K562 (cell line): ENCODE measurements around the gene AQP11. TPM values are rescaled to one million over a fixed set of nuclear protein-coding genes. Genes with fewer than 3 reads are reported as not detected.

Experiments
- ARID1B ChIP-seq: fragments of 450-650 bp; IDR thresholded peaks from 2 replicates; pipeline ENCODE4 v1.6.1; 2016; ENCODE audit warnings: antibody characterized with exemption, mild to moderate bottlenecking, inconsistent platforms
- HDAC1 ChIP-seq, 2 experiments: fragments of 450-650 bp; IDR thresholded peaks; 2 replicates each; pipeline ENCODE4 v1.6.1; 2016 to 2017; ENCODE audit warnings: inconsistent platforms in 1 of 2, mild to moderate bottlenecking in 1 of 2, moderate library complexity in 1 of 2
- HNRNPUL1 ChIP-seq: fragments of 200-400 bp; formaldehyde crosslinking; IDR thresholded peaks from 2 replicates; pipeline ENCODE4 v1.6.1; 2017; ENCODE audit warnings: low read length
- MBD2 ChIP-seq: sonication (generic); IDR thresholded peaks from 2 replicates; pipeline ENCODE4 v1.6.1; 2016; ENCODE audit warnings: low read depth, borderline replicate concordance
- NCOR1 ChIP-seq: fragments of 450-650 bp; IDR thresholded peaks from 2 replicates; pipeline ENCODE4 v1.6.1; 2016; ENCODE audit warnings: mild to moderate bottlenecking, moderate library complexity
- NR0B1 ChIP-seq: fragments of 450-650 bp; IDR thresholded peaks from one replicate; pipeline ENCODE4 v1.6.1; 2018; ENCODE audit warnings: mild to moderate bottlenecking, moderate library complexity; ENCODE audit not compliant: partially characterized antibody
- PATZ1 ChIP-seq: fragments of 250-450 bp; sonication (Bioruptor Pico); IDR thresholded peaks from 2 replicates; pipeline ENCODE4 v1.5.0; 2020; ENCODE audit warnings: mild to moderate bottlenecking, borderline replicate concordance
- PHB2 ChIP-seq: fragments of 450-650 bp; IDR thresholded peaks from 2 replicates; pipeline ENCODE4 v1.6.1; 2017; ENCODE audit warnings: low read depth
- POLR2AphosphoS2 ChIP-seq: IDR thresholded peaks from 2 replicates; pipeline ENCODE4 v1.6.1; 2012; ENCODE audit warnings: low read length, improper control_type of control experiment
- POU5F1 ChIP-seq: fragments of 150-350 bp; IDR thresholded peaks from 2 replicates; pipeline ENCODE4 v1.6.1; 2014; ENCODE audit warnings: borderline replicate concordance, low read length, low read depth, mild to moderate bottlenecking; ENCODE audit not compliant: partially characterized antibody
- TCF7L2 ChIP-seq: fragments of 150-350 bp; IDR thresholded peaks from 2 replicates; pipeline ENCODE4 v1.6.1; 2016; ENCODE audit warnings: low read depth, mild to moderate bottlenecking, low read length, moderate library complexity
- ZBTB9 ChIP-seq: fragments of 450-650 bp; formaldehyde crosslinking; IDR thresholded peaks from 2 replicates; pipeline ENCODE4 v1.4.0; 2020; ENCODE audit warnings: mild to moderate bottlenecking, moderate library complexity
- ZNF253 ChIP-seq: fragments of 250-450 bp; sonication (Bioruptor Pico); conservative IDR thresholded peaks from 2 replicates; pipeline ENCODE4 v1.6.1; 2021; ENCODE audit warnings: mild to moderate bottlenecking
- ZNF263 ChIP-seq: sonication (generic); formaldehyde crosslinking; IDR thresholded peaks from 2 replicates; pipeline ENCODE4 v1.8.0; 2022; ENCODE audit warnings: mild to moderate bottlenecking, missing genetic modification reagents, borderline replicate concordance
- ZNF311 ChIP-seq: fragments of 250-450 bp; sonication (Bioruptor Pico); IDR thresholded peaks from 2 replicates; pipeline ENCODE4 v1.4.0; 2020; ENCODE audit warnings: mild to moderate bottlenecking, moderate library complexity
- ZNF384 ChIP-seq: IDR thresholded peaks from 2 replicates; pipeline ENCODE4 v1.6.1; 2012; ENCODE audit warnings: low read depth, low read length, improper control_type of control experiment
- ZNF551 ChIP-seq: fragments of 250-450 bp; sonication (Bioruptor Pico); IDR thresholded peaks from 2 replicates; pipeline ENCODE4 v1.5.0; 2021; ENCODE audit warnings: mild to moderate bottlenecking, moderate library complexity
- ZNF699 ChIP-seq: fragments of 250-450 bp; sonication (Bioruptor Pico); IDR thresholded peaks from 2 replicates; pipeline ENCODE4 v1.8.0; 2021; ENCODE audit warnings: mild to moderate bottlenecking, moderate library complexity; ENCODE audit not compliant: insufficient replicate concordance
- ZNF778 ChIP-seq: fragments of 450-650 bp; formaldehyde crosslinking; IDR thresholded peaks from 2 replicates; pipeline ENCODE4 v1.4.0; 2020; ENCODE audit warnings: mild to moderate bottlenecking, moderate library complexity
- polyA plus RNA-seq, 8 experiments: library from polyadenylated mRNA; depleted of rRNA in 4 of 8; stranded (reverse) in 5 of 8; unstranded in 3 of 8; fragments of >200 nt; fragmentation: Nextera tagmentation in 2 of 8; fragmentation: Illumina TruSeq in 1 of 8; extraction: Ambion mirVana in 2 of 8; extraction: Trizol in 1 of 8; gene quantifications; 2 replicates each; pipeline versions ENCODE4 v1.2.1 to v1.2.3, GENCODE V29; 2011 to 2014; ENCODE audit warnings: inconsistent platforms in 1 of 8, missing spikeins in 1 of 8
- total RNA-seq, 7 experiments: library from RNA; depleted of rRNA in 6 of 7; stranded (reverse); fragments of >200 nt in 6 of 7; fragmentation: Illumina TruSeq in 2 of 7; extraction: Trizol in 2 of 7; gene quantifications; 2 replicates each; pipeline versions ENCODE4 v1.2.1 to v1.2.3, GENCODE V29; 2011 to 2021; ENCODE audit warnings: low replicate concordance in 1 of 7
- TF ChIP-seq, protein P1 (sequence below): sonication (generic); formaldehyde crosslinking; IDR thresholded peaks from 2 replicates; pipeline ENCODE4 v1.9.0; 2022; ENCODE audit warnings: mild to moderate bottlenecking, missing genetic modification reagents
- TF ChIP-seq, protein P2 (sequence below), 2 experiments: IDR thresholded peaks; 2 replicates each; pipeline ENCODE4 v1.6.1; 2011; ENCODE audit warnings: borderline replicate concordance in 1 of 2, control low read depth in 1 of 2, low read depth in 1 of 2, low read length in 1 of 2, mild to moderate bottlenecking in 1 of 2, mixed read lengths in 1 of 2, moderate library complexity in 1 of 2; ENCODE audit not compliant: insufficient read depth in 1 of 2, insufficient read length in 1 of 2, poor library complexity in 1 of 2, severe bottlenecking in 1 of 2; ENCODE audit errors: extremely low read depth in 1 of 2

AQP11 gene
- total and polyA plus RNA-seq, 9 of the 15 experiments (the other 6 are each of a cell fraction or from before 2014, with no cell fraction given): 0.09 to 1.0 (median 0.36) TPM

- TF ChIP-seq TCF7L2 (no peak), ZNF263 (no peak; the same call in 1 of the 2 replicates), ZBTB9 (CRISPR knock-in tag) (no peak; the same call in 1 of the 2 replicates), POU5F1 (no peak), ZNF311 (CRISPR knock-in tag) (no peak), ZNF384 (no peak), NR0B1 (no peak), PHB2 (no peak), ZNF778 (CRISPR knock-in tag) (no peak), MBD2 (peak; percentile 80), PATZ1 (CRISPR knock-in tag) (no peak), ARID1B (0 out of 2 replicates have a peak, but pooled peaks have one; percentile 11), ZNF253 (CRISPR knock-in tag) (no peak), ZNF699 (CRISPR knock-in tag) (no peak), HNRNPUL1 (no peak), POLR2AphosphoS2 (0 out of 2 replicates have a peak, but pooled peaks have one; percentile 76), NCOR1 (no peak), ZNF551 (CRISPR knock-in tag) (no peak), HDAC1 (IDR thresholded peaks at IDR 0.05) (peak; percentile 30 to 94; a peak in 2 of 4 replicates)
- TF ChIP-seq, protein P1, sequence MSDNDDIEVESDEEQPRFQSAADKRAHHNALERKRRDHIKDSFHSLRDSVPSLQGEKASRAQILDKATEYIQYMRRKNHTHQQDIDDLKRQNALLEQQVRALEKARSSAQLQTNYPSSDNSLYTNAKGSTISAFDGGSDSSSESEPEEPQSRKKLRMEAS: peak; percentile 68; the same call in 1 of the 2 replicates
- TF ChIP-seq, protein P2, sequence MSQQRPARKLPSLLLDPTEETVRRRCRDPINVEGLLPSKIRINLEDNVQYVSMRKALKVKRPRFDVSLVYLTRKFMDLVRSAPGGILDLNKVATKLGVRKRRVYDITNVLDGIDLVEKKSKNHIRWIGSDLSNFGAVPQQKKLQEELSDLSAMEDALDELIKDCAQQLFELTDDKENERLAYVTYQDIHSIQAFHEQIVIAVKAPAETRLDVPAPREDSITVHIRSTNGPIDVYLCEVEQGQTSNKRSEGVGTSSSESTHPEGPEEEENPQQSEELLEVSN (IDR thresholded peaks at IDR 0.05; ENCODE audit: borderline replicate concordance in 1 of 2, extremely low read depth in 1 of 2, insufficient read depth in 1 of 2, insufficient read length in 1 of 2, low read depth in 1 of 2, low read length in 1 of 2, poor library complexity in 1 of 2, severe bottlenecking in 1 of 2): peak; percentile 86 to 92
These were observed 47.8 kb downstream of the AQP11 start, which contains the start of gene CLNS1A (continued) for GRCh38 chr11:77637345-77638165.
